B cell (primary cell): Measurements from ENCODE around the gene RPSA.

Experiments
- EZH2 ChIP-seq: IDR thresholded peaks from 2 replicates; pipeline ENCODE4 v1.6.1; 2012; ENCODE audit warnings: borderline replicate concordance, low read depth, mild to moderate bottlenecking, moderate library complexity, low read length; ENCODE audit not compliant: insufficient read depth, poor library complexity, severe bottlenecking
- TF ChIP-seq, protein P1 (sequence below): fragments of 200-600 bp; IDR thresholded peaks from one replicate; pipeline ENCODE4 v1.8.0; 2022; ENCODE audit warnings: antibody characterized with exemption, mild to moderate bottlenecking

DNA sequence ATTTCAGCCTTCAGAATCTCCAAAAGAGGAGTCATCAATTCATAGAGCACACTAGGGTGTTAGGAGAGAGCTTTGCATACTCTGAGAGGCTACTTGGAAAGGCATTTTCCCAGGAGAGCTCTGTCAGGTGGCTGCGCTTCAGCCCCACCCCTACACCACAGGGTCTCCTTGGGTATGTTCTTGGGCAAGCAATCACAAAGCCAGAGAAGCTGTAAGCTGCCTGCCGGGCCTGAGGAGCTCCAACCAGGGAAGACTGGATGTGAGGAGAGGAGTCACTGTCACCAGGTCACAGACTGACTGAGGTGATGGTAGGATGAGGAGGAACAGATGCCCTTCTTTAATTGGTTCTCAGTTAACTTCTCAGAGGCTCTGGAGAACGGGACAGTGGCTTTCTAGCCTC lies 9.8 kb upstream of the RPSA start:
- TF ChIP-seq, protein P1, sequence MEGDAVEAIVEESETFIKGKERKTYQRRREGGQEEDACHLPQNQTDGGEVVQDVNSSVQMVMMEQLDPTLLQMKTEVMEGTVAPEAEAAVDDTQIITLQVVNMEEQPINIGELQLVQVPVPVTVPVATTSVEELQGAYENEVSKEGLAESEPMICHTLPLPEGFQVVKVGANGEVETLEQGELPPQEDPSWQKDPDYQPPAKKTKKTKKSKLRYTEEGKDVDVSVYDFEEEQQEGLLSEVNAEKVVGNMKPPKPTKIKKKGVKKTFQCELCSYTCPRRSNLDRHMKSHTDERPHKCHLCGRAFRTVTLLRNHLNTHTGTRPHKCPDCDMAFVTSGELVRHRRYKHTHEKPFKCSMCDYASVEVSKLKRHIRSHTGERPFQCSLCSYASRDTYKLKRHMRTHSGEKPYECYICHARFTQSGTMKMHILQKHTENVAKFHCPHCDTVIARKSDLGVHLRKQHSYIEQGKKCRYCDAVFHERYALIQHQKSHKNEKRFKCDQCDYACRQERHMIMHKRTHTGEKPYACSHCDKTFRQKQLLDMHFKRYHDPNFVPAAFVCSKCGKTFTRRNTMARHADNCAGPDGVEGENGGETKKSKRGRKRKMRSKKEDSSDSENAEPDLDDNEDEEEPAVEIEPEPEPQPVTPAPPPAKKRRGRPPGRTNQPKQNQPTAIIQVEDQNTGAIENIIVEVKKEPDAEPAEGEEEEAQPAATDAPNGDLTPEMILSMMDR: no peak
- no peak for TF ChIP-seq EZH2
